ENCODE measurements around the gene SP3. TPM values are rescaled to one million over a fixed set of nuclear protein-coding genes. Genes with fewer than 3 reads are reported as not detected.

Gene SP3
- total RNA-seq, 4 donors from 2014 or later = 57.1 to 106 (median 86.3) TPM

DNA sequence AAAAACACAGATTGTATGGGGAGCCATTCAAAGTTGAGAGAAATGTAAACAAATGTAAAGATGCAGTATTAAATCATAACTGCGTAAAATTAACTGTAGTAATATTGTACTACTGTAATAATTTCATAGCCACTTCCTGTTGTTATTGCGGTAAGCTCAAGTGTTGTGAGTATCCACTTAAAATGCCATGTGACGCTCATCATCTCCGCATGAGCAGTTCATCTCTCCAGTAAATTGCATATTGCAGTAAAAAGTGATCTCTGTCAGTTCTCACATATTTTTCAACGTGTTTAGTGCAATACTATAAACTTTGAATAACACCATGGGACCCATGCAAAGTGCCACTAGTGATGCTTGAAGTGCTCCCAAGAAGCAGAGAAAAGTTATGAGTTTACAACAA is 41.8 kb upstream of the SP3 start:
- no peaks in the 10 kb centered on the region for H3K36me3 ChIP-seq
- H3K27me3 ChIP-seq = no peaks in the 10 kb centered on the region
- H3K27ac ChIP-seq = no peak overlapping the region
- no peaks in the 10 kb centered on the region for H3K9me3 ChIP-seq
- no peak for DNase-seq
- peaks cover 0 to 13% (median 0%) of the 10 kb centered on the region in 4 donors for H3K4me1 ChIP-seq
- TF ChIP-seq, protein P1, sequence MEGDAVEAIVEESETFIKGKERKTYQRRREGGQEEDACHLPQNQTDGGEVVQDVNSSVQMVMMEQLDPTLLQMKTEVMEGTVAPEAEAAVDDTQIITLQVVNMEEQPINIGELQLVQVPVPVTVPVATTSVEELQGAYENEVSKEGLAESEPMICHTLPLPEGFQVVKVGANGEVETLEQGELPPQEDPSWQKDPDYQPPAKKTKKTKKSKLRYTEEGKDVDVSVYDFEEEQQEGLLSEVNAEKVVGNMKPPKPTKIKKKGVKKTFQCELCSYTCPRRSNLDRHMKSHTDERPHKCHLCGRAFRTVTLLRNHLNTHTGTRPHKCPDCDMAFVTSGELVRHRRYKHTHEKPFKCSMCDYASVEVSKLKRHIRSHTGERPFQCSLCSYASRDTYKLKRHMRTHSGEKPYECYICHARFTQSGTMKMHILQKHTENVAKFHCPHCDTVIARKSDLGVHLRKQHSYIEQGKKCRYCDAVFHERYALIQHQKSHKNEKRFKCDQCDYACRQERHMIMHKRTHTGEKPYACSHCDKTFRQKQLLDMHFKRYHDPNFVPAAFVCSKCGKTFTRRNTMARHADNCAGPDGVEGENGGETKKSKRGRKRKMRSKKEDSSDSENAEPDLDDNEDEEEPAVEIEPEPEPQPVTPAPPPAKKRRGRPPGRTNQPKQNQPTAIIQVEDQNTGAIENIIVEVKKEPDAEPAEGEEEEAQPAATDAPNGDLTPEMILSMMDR (IDR thresholded peaks at IDR 0.05) = no peak
- TF ChIP-seq POLR2A (IDR thresholded peaks at IDR 0.05) = no peak
- H3K4me3 ChIP-seq = no peak overlapping the region

- H3K4me1 ChIP-seq = peaks cover 0 to 13% (median 0%) of the 10 kb centered on the region in 4 donors
- TF ChIP-seq, protein P1 (IDR thresholded peaks at IDR 0.05) = no peak
- TF ChIP-seq POLR2A (IDR thresholded peaks at IDR 0.05) = no peak
- peak overlapping the region in 1 of 4 donors; percentile 6 for H3K27ac ChIP-seq
- H3K9me3 ChIP-seq = no peaks in the 10 kb centered on the region
- no peak for DNase-seq
- no peak overlapping the region for H3K4me3 ChIP-seq
- no peaks in the 10 kb centered on the region for H3K27me3 ChIP-seq
- H3K36me3 ChIP-seq = no peaks in the 10 kb centered on the region
Observed at GRCh38 chr2:174005801-174006419, 40.7 kb upstream of the SP3 start.

- no peak for DNase-seq
- peaks cover 0 to 13% (median 0%) of the 10 kb centered on the region in 4 donors for H3K4me1 ChIP-seq
- no peak for TF ChIP-seq POLR2A (IDR thresholded peaks at IDR 0.05)
- TF ChIP-seq, protein P1 (IDR thresholded peaks at IDR 0.05) = no peak
- no peaks in the 10 kb centered on the region for H3K9me3 ChIP-seq
- H3K27ac ChIP-seq = peak overlapping the region in 1 of 4 donors; percentile 6
- H3K27me3 ChIP-seq = no peaks in the 10 kb centered on the region
- H3K4me3 ChIP-seq = no peak overlapping the region
- H3K36me3 ChIP-seq = no peaks in the 10 kb centered on the region
Observed at GRCh38 chr2:174004905-174005605, 39.9 kb upstream of the SP3 start.

DNA sequence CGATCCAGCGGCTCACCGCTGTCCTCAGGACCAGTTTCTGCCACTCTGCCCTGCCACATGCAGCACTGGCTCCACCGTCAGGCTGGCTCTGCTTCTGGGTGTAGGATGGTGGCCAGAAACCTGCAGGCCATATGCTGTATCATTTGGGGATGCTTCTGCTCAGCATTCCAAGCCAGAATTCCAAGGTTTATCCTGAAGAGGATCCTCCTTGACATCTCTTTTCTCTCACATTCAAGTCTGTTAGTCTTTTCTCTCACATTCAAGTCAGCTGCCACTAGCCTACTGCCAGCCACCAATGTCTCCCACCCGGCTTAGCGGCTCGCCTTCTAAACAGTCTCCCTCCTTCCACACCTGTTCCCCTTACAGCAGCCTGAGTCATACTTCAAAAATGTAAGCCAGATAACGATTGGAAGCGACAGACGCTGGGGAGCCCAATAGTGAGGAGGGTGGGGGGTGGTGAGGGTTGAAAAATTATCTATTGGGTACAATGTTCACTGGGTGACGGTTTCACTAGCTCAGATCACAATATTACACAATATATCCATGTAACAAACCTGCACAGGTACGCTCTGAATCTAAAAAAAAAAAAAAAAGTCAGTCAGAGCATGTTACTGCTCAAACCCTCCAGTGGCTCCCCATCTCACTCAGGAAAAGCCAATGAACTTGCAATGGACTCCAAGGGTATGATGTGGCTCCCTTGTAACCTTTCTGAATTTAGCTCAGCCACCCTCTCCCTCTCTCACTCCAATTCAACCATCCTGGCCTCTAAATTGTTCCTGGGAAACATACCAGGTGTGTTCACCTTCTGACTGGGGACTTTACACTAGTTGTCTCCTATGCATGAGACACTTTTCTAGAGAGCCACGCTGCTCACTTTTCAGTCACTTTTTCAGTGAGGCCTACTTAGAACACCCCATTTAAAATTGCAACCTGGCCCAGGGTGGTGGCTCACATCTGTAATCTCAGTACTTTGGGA is 38.8 kb upstream of the SP3 start:
- H3K4me1 ChIP-seq = peaks cover 0 to 13% (median 0%) of the 10 kb centered on the region in 4 donors
- H3K27ac ChIP-seq = no peak overlapping the region
- no peaks in the 10 kb centered on the region for H3K9me3 ChIP-seq
- DNase-seq = peak in 2 of 3 donors; percentile 58 to 64
- no peaks in the 10 kb centered on the region for H3K27me3 ChIP-seq
- TF ChIP-seq, protein P1 (IDR thresholded peaks at IDR 0.05) = peak in 3 of 6 experiments; percentile 38 to 47 (median 42)
- no peak for TF ChIP-seq POLR2A (IDR thresholded peaks at IDR 0.05)
- no peak overlapping the region for H3K4me3 ChIP-seq
- no peaks in the 10 kb centered on the region for H3K36me3 ChIP-seq

- TF ChIP-seq POLR2A (IDR thresholded peaks at IDR 0.05) = no peak
- TF ChIP-seq, protein P1 (IDR thresholded peaks at IDR 0.05) = no peak
- Histone ChIP-seq H3K9me3 (no peaks in the 10 kb centered on the region), H3K27ac (no peak overlapping the region), H3K4me3 (no peak overlapping the region), H3K27me3 (no peaks in the 10 kb centered on the region), H3K36me3 (no peaks in the 10 kb centered on the region), H3K4me1 (peaks cover 0 to 23% (median 0%) of the 10 kb centered on the region in 4 donors)
- no peak for DNase-seq
Observed at GRCh38 chr2:174002679-174003078, 37.5 kb upstream of the SP3 start.
